ENCODE measurements around the gene DHX35.

- no peak for TF ChIP-seq CTCF (IDR thresholded peaks at IDR 0.05)
- no peak for TF ChIP-seq POLR2A (IDR thresholded peaks at IDR 0.05)
- no peak for TF ChIP-seq EP300 (IDR thresholded peaks at IDR 0.05)
Measured at GRCh38 chr20:39032997-39033396, 70.9 kb downstream of the DHX35 start.

Measured in ovary (tissue), 3 donors.